Jurkat, Clone E6-1 (cell line): ENCODE data around the gene CAPSL. TPM values are rescaled to one million over a fixed set of nuclear protein-coding genes. Genes with fewer than 3 reads are reported as not detected.
"Not testable (repeated sequence)": the region's sequence is repeated elsewhere in the genome, so short reads cannot be mapped to it uniquely, and the experiment has no call there.

Experiments
- DNase-seq: peaks from one replicate; pipeline ENCODE4 v3.0.0-alpha.2; 2011; ENCODE audit warnings: low read depth, low spot score
- H3K4me3 ChIP-seq: 2 replicates; pipeline ENCODE4 v1.5.1; 2011; ENCODE audit warnings: mild to moderate bottlenecking, low read length, control low read depth, moderate library complexity
- polyA plus RNA-seq: library from polyadenylated mRNA; unstranded; fragments of >200 nt; gene quantifications from one replicate; pipeline ENCODE4 v1.2.1, GENCODE V29; 2012; ENCODE audit warnings: missing spikeins; ENCODE audit not compliant: insufficient read length, insufficient read depth

CAPSL gene
- not detected for polyA plus RNA-seq

DNA sequence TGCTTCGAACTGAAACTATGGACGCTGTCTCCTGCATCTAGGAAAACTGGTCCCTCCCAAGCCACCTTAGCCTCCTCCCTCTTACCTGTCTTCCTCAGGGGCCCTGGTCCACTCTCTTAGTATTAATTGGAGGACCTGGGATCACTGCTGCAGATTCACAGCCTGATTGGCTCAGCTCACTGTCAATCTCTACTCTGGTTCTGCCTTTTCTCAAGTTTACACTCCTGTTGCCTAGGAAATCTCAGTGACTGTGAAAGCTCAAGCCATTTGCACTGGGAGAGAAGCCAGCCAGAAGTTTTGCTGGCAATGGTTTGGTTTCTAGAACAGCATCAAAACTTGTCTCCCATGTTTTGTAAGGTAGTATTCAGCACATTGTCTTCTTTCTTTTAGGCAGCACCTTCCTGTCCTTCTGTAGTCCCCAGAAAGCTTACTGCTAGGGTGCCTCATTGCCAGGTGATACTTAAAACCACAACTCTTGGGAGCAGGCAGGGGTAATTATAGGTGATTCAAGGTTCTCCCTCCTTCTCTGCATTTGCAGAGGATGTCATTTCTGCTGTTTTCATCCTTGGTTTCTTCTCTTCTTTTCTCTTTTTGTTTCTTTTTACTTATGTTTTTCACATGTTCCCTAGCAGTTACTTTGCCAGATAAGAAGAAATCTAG lies at the start of gene CAPSL:
Gene CAPSL (minus strand): TSS at position 55 of the 660 bp plus-strand sequence. CDS start 17,502 bp downstream, outside the sequence.
- H3K4me3 ChIP-seq: no peak within 1 kb of the TSS
- peak; percentile 59 for DNase-seq

DNA sequence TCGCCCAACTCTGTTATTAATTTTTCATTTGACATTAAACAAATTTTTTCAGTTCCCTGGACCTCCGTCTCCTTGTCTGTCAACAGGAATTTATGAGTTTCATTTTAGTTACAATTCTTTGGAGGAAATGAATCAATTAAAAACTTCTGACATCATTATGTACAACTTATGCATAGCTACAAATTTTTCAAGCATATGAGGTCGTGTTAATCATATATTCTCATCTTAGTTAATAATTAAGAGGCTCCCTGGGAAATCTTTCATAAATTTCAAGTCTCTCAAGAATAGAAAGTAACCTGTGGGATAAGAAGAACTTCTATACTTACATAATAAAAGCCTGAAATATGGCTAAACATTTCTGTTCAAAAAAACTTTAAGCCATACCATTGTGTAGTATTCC lies 49.4 kb upstream of the CAPSL start:
- DNase-seq: no peak
- no peak overlapping the region for H3K4me3 ChIP-seq

DNA sequence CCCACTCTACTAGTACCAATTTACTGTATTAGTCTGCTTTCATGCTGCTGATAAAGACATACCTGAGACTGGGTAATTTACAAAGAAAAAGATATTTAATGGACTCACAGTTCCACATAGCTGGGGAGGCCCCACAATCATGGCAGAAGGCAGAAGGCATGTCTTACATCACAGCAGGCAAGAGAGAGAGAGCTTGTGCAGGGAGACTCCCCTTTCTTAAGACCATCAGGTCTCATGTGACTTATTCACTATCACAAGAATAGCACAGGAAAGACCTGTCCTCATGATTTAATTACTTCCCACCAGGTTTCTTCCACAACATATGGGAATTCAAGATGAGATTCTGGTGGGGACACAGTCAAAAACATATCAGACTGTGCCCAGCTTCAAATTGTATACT lies 41.3 kb upstream of the CAPSL start:
- DNase-seq: no peak
- H3K4me3 ChIP-seq: no peak overlapping the region

DNA sequence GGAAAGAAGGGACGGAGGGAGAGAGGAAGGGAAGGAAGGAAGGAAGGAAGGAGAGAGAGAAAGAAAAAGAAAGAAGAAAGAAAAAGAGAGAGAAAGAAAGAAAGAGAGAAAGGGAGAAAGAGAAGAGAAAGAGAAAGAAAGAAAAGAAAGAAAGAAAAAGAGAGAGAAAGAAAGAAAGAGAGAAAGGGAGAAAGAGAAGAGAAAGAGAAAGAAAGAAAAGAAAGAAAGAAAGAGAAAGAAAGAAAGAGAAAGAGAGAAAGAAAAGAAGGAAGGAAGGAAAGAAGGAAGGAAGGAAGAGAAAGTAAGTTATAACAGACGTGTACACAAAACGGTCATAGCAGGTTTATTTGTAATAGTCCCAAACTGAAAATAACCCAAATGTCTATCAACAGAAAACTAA lies 38.4 kb upstream of the CAPSL start:
- not testable (repeated sequence) for DNase-seq, H3K4me3 ChIP-seq

DNA sequence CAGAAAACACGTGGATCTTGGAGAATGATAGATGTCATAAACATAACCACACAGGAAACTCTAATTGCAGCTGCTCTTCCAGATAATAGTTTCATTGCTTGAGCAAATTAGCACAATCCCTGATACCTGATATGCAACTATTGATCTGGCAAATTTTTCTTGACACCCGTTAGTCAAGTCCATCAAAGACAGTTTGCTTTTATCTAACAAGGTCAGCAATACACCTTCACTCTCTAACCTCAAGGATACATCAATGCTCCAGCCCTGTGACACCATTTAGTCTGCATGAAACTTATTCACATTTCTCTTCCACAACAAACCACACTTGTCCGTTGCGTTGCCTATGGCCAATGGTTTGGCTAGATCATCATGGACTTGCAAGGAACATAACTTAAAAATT lies 36.1 kb upstream of the CAPSL start:
- no peak for DNase-seq
- no peak overlapping the region for H3K4me3 ChIP-seq

DNA sequence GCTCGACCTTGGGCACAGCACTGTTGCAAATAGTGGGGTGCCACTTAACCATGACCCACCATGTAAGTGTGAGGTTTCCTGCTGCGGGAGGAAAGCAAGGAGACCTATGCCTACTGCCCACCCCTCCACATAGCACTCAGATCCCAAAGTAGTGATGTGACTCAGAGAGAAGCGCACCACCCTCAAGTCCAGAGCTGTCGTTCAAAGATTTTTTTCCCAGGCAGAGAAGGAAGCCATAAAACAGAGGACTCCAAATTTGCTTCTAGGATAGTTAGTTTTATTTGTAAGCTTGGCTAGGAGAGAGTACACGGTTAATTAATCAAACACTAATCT lies 33.4 kb upstream of the CAPSL start:
- H3K4me3 ChIP-seq: no peak overlapping the region
- DNase-seq: no peak

DNA sequence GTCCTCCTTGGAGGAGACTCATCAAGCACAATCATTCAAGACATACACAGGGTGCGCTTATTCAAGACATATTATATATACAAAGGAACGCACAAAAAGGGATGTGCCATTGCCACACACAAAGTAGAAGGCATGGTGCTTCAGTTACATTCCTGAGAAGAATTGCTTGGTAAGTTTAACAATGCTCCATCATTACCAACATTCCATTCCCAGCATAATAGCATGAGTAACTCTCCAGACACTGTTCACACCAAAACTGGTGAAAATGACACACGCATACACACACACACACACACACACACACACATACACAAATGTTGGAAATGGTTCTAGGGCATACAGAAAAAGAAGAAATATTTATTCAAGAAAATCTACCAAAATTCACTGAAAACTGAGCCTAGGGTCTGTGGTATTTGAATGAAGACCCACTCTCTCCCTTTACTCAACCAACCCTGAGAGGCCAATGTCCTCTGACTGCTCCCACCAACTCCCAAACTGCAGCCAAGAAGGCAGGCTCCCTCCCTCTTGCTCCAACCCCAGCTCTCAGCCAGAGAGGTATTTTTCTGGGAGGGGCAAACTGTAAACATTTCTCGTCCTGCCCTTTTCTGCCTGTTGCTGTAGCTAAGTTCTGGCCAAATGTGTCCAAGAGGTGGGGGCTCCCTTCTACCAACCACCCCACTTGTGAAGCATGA lies 32.9 kb upstream of the CAPSL start:
- H3K4me3 ChIP-seq: no peak overlapping the region
- no peak for DNase-seq

DNA sequence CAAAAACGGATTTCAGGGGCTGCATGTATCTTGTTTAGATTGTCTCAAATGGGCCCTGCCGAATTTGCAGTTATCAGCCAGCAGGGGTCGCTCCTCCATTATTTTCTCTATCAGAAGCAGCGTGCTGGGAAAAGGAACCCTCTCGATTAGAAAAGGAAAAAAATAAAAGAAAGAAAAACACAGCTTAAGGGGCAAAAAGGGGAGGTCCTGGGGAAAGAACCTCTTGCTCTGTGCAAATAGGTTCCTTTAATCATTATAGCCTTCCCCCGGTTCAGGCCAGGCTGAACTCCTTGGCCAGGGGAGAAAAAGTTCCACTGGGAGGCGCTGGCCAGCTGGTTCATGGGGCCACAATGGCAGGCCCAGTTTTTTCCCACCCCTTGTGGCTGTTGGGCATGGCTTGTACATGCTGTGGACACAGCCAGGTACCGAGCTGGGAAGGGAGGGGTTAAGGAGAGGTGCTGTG lies 25.0 kb upstream of the CAPSL start:
- no peak for DNase-seq

DNA sequence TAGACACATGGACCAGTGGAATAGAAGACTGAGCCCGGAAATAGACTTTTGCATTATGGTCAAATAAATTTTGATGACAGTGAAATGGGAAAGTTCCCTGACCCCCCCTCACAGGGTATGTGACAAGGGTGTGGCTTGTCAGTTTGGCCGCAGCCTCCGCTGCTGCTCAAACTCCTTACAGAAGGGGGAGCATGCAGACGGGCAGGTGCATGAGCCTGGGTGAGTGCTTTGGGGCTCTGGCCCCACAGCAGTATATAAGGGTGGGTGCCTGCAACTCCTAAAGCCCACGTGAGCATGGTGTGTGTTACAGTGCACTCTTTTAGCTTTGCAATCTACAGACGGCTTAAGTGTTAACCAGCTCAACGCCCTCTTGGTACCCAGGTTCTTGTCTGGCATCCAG lies 21.9 kb upstream of the CAPSL start:
- H3K4me3 ChIP-seq: no peak overlapping the region
- DNase-seq: peak; percentile 43

More for the DNA sequence above, 25.0 kb upstream of the CAPSL start:
- no peak overlapping the region for H3K4me3 ChIP-seq

DNA sequence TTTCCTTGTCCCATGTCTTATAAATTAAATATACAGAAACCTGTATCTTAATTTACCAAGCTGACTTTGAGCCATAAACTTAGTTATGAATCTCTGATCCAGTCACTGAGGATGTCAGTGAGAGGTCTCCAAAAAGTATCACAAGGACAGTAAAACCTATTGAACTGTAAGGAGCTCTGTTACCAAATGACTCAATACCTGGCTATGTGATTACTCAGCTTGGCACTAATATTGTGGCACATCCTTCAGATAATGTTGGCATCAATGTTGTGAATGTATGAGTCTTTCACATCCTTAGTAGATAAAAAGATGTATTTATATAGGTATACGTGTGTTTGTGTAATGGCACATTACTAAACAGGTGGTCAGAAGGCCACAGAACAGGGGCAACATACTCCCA lies 18.0 kb upstream of the CAPSL start:
- DNase-seq: no peak
- no peak overlapping the region for H3K4me3 ChIP-seq

DNA sequence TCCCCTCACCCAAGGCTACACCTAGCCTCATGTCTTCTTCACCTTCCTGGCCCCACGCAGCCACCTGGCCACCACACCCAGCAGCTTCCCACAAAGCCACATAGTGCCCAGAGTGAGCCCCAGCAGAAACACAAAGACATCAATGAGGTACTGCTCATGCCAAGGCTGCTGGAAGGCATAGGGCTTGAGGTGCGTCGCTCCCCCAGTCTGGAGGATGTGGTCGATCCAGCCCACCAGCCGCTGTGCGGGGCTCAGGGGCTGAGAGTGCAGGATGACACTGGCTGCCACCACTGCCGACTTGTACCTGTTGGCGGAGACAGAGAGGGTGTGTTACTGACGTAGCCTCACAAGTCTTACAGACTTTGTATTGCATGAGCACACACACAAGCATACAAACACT lies 15.8 kb upstream of the CAPSL start:
- no peak overlapping the region for H3K4me3 ChIP-seq
- peak; percentile 88 for DNase-seq

DNA sequence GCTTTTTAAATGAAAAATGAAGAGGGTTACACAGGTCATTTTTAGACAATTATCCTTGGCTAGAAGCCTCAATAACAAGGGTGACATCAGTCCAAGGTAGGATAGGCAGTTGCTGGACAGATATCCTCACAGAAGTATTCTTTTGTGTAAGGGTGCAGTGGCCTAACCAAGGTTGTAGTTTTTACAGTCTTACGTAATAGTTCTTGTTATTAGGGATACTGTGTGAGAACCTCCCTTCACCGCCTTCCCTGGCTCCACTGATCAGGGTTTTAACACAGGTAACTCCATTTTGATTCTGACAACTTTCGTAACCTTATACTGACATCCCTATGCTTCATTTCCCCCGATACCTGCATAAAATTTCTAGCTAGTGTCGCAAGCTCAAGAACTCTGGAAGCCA lies 8.7 kb upstream of the CAPSL start:
- DNase-seq: no peak

DNA sequence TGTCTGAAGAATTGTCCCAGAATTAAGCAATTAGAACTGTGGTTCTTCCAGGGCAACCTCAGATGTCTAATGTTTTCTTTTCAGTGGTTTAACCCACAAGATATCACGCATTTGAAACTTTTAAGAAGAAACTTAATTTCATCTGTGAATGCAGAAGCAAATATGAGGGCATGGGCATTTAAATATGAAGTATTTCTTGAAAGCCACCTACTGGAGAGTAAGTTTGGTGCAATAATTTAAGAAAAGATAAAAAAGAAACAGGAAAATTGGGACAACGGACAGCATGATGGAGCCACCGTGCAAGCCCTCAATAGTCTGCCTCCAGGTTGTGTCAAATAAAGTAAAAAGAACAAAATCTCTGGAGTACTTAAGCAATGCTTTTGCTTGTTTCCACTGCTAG lies 1.2 kb upstream of the CAPSL start:
- no peak overlapping the region for H3K4me3 ChIP-seq
- DNase-seq: no peak

More for the DNA sequence above, 8.7 kb upstream of the CAPSL start:
- no peak overlapping the region for H3K4me3 ChIP-seq

DNA sequence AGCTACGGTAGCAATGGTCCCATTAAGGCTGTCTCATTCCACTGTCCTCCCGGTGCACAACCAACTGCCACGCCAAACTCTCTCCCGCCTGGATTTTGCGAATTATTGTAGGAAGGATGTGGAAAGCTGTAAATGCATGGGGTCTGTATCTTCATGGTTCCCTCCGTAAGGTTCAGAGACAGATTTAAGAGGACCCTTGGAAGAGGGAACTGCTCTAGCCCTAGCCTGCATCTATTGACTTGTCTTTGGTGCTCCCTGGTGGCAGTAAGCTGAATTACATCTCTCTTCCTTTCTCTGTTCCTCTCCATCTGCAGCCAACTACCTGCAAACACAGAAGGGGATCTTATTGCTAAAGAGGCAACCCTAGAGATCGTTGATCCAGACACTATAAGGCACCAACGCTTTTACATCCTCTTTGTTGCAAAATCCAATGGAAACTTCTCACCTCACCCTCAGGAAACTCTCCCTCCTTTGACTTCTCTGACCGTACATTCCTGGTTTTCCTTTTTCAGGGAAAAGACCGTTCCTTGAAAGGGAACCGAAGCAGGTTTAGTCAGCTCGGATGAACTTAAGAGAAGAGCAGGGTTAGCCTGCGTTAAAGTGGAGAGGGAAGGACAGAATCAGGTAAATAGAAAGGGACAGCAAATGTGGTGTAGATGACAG lies 11.9 kb downstream of the CAPSL start:
- DNase-seq: peak; percentile 78
- H3K4me3 ChIP-seq: no peak overlapping the region

DNA sequence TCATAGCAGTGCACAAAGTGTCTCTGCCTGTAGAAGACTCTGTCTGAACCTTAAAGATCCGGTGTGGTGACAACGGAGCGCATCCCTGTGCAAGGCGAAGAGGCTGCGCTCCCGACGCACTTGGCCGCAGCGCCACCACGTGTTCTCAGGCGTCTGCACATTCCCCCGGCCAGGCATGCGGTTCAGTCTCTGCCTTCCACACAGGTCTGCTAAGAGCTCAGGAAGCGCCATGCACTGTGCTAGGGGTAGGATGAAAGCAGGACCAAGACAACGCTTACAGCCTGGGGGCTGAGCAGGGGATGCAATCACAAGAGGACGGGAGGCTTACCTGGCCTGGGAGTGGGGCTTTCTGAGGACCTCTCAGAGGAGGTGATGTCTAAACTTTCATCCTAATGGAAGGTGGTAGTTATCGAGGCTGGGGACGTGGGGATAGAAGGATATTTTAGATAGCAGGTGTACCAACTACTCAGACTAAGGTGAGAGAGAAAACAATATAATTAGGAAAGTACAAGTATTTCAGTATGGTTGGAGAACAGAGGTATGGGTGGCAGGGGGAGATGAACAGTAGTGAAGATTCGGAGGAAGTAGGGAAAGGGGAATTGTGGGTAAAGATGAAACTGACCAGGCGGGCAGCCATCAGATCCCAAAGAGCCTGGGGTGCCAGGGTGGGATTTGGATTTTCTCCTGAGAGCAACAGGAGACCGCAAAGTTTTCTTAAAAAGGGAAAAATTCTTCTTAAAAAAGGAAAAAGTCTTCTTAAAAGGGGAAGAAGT lies 13.3 kb downstream of the CAPSL start:
- H3K4me3 ChIP-seq: peak overlapping the region; percentile 5; the same call in 1 of the 2 replicates
- peak; percentile 92 for DNase-seq

DNA sequence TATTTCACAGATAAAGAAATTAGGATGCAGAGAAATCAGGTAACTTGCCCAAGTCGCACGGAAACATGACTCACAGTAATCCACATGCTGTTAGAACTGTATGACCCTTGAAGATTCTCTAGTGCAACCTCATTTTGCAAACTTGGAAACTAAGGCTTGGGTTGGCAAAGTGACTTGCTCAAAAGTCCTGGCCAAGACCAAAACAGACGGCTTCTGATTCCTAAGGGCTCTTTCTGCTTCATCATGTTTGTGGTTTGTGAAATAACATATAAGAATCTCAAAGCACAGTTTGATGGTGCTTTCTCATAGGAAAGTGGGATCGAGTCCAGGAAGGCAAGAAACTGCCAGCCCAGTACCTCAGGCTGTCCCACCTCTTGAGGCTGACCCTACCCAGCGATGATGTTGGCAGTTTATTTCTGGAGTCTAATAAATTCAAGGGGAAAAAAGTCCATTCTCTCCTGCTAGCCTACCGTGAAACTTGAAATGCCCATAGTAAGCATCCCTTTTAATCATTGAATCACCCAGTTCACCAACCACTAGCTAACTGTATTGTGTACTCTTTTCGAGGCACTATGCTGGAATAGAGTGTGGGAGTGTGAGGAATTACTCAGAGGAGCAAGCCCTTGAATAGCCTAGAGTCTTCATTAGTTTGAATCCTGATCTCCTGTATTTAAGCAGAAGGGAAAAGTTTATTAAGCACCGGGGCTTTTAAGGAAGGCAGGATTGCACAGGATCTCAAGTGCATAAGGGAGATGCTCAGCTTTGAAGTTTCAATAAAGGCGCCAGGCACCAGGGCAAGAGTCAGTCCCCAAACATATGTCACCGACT lies 14.1 kb downstream of the CAPSL start:
- DNase-seq: no peak
- no peak overlapping the region for H3K4me3 ChIP-seq

DNA sequence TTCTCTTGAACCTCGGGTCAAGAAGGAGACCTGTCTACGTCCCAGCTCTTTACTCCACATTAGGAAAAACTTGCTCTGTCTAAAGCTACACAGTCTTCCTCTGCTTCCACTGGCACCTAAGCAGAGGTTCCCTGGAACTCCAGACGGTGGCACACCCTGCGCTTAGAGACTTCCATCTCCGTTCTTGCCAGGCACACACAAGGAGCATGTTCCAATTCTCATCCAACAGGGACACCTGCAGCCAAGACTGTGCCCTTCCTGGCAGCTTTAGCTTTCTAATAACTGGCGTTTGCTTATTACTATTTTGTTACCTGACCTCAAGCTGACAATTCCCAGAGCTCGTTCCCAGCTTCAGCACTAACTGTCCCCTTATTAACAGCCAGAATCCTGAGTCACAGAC lies 16.0 kb downstream of the CAPSL start:
- no peak for DNase-seq
- no peak overlapping the region for H3K4me3 ChIP-seq

DNA sequence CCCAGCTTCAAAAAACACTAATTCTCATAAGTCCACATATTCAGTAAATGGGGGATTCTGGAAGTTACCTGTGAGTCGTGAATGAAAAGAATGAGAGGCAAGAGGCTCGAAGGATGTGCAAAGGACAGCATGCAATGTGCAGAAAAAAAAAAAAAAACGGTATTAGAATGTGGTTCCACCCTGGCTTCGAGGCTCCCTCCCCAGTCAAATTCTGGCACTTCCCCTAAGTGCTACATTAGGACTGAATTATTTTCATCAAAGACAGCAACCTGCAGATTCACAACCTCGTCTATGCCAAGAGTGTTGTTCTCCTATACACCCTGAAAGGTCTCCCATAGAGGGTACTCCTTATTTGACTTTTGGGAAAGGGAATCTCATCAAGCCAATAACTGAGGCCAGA lies 16.5 kb downstream of the CAPSL start:
- H3K4me3 ChIP-seq: no peak overlapping the region
- DNase-seq: no peak

DNA sequence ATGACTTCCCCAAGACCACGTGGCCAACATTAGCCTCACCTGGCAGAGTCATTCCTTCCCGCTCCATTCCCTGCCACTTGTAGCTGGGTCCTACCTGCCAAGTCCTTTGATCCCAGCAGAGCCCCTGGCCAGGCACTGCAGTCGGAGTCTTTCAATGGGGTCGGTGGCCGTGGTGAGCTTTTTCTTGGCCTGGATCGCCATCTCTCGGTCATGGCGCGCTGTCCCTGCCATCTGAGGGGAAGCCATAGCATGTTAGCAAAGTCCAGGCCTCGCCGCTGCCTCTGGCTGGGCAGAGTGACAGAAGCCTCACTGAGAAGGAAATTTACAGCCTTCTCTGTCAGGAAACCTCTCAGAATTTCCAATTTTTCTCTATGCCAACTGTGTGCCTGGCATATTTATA lies 17.5 kb downstream of the CAPSL start:
- H3K4me3 ChIP-seq: no peak overlapping the region
- DNase-seq: no peak
